ENCODE measurements around the gene MUC12.

- TF ChIP-seq POLR2A (IDR thresholded peaks at IDR 0.05) (no peak), CTCF (IDR thresholded peaks at IDR 0.05) (no peak), POLR2AphosphoS5 (IDR thresholded peaks at IDR 0.05) (no peak), EP300 (IDR thresholded peaks at IDR 0.05) (no peak)
Measured at GRCh38 chr7:100949933-100950443, 19.4 kb upstream of the MUC12 start.

Data from gastroesophageal sphincter (tissue), 3 donors.